Body of pancreas (tissue), 4 donors: ENCODE measurements around the gene RASL11A. TPM values are rescaled to one million over a fixed set of nuclear protein-coding genes. Genes with fewer than 3 reads are reported as not detected.

ENCODE experiments used
- ATAC-seq: fragments of 150-250 bp; one replicate; pipeline ENCODE4 v1.9.1; 2016
- DNase-seq, 4 donors: peaks; one replicate each; pipeline ENCODE4 v3.0.0-alpha.2; 2019
- H3K27ac ChIP-seq, 4 donors: fragments of 200-600 bp; sonication (generic); 1 replicate in 3 of 4; 2 replicates in 1 of 4; pipeline versions ENCODE4 v1.5.1 to v1.6.1; 2016 to 2019; ENCODE audit warnings: mild to moderate bottlenecking in 1 of 4, mixed read lengths in 1 of 4, moderate library complexity in 1 of 4
- H3K27me3 ChIP-seq, 2 donors: fragments of 200-600 bp; sonication (generic); one replicate each; pipeline ENCODE4 v1.6.0; 2016; ENCODE audit warnings: mild to moderate bottlenecking in 1 of 2
- H3K36me3 ChIP-seq, 2 donors: fragments of 200-600 bp; sonication (generic); replicated peaks in 1 of 2; 2 replicates each; pipeline ENCODE4 v1.5.1; 2016; ENCODE audit warnings: low read depth in 2 of 2; ENCODE audit not compliant: insufficient read depth in 1 of 2
- H3K4me1 ChIP-seq: fragments of 200-600 bp; sonication (generic); one replicate; pipeline ENCODE4 v1.6.0; 2016
- H3K4me3 ChIP-seq, 2 donors: fragments of 200-600 bp; sonication (generic); 1 replicate in 1 of 2; 2 replicates in 1 of 2; pipeline ENCODE4 v1.5.1; 2016 to 2019
- H3K9me3 ChIP-seq, 3 donors: fragments of 200-600 bp; sonication (generic); 1 replicate in 2 of 3; 2 replicates in 1 of 3; pipeline ENCODE4 v1.5.1; 2016
- POLR2A ChIP-seq, 3 donors: fragments of 450-650 bp; IDR thresholded peaks; one replicate each; pipeline ENCODE4 v1.6.1; 2016; ENCODE audit warnings: antibody characterized with exemption in 3 of 3, mild to moderate bottlenecking in 2 of 3
- WGBS, 2 donors: methylation state at CpG; one replicate each; pipeline ENCODE4 v1.1.5; 2017; 5-methylcytosine and 5-hydroxymethylcytosine counted together
- intact Hi-C: fragments of 100-400 bp; cut with DNase I; formaldehyde crosslinking; loops from one replicate; pipeline ENCODE4 v1.15.1; 2023
- total RNA-seq, 2 donors: library from RNA; depleted of rRNA; stranded (reverse); fragments of >200 nt; gene quantifications; one replicate each; pipeline ENCODE4 v1.1.0, GENCODE V29; 2016
- TF ChIP-seq, protein P1 (sequence below), 7 experiments: fragments of 450-650 bp in 4 of 7; fragments of 200-600 bp in 3 of 7; sonication (generic) in 3 of 7; IDR thresholded peaks; one replicate each; pipeline ENCODE4 v1.5.1; 2016 to 2019; ENCODE audit warnings: antibody characterized with exemption in 7 of 7

The RASL11A gene
- total RNA-seq, 2 donors from 2014 or later = 1.3 to 6.5 TPM

DNA sequence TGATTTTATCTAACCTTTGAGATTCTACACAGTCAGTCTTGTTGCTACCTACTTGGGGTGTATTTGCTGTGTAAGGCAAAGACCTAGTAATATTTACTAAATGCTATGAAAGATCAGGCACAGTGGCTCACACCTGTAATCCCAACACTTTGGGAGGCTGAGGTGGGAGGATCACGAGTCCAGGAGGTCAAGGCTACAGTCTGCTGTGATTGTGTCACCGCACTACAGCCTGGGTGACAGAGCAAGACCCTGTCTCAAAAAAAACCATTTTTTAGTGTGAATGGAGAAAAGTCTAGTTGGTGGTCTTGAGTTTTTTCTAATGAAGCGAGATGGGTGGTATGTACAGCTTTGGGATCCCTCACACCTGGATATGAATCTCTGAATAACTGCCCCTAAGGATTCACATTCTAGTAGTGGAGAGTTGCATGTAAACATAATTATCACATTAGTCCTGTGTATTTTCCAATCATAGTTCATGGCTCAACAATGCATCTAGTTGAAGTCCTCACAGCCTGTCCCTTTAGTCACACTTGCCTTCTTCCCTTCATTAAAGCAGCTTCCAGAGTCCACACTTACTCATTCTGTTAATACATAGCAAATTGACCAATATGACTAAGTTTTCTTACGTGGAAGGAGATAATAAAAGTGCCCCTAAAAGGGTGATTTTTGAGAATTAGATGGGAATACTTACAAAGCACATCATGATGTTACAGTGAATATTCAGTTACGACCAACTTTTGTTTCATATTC is 11.8 kb upstream of the RASL11A start:
- H3K27me3 ChIP-seq = no peaks in the 10 kb centered on the region
- H3K9me3 ChIP-seq = no peaks in the 10 kb centered on the region
- ATAC-seq = no peak
- DNase-seq = no peak
- peaks cover 0 to 8% of the 10 kb centered on the region in 2 donors for H3K36me3 ChIP-seq
- no peak overlapping the region for H3K27ac ChIP-seq
- H3K4me1 ChIP-seq = peaks cover 20% of the 10 kb centered on the region
- H3K4me3 ChIP-seq = no peak overlapping the region
- 87 to 92% methylated on average over 5 of the region's 5 CpGs for WGBS, 2 donors
- intact Hi-C loops = no loop called here
- TF ChIP-seq, protein P1, sequence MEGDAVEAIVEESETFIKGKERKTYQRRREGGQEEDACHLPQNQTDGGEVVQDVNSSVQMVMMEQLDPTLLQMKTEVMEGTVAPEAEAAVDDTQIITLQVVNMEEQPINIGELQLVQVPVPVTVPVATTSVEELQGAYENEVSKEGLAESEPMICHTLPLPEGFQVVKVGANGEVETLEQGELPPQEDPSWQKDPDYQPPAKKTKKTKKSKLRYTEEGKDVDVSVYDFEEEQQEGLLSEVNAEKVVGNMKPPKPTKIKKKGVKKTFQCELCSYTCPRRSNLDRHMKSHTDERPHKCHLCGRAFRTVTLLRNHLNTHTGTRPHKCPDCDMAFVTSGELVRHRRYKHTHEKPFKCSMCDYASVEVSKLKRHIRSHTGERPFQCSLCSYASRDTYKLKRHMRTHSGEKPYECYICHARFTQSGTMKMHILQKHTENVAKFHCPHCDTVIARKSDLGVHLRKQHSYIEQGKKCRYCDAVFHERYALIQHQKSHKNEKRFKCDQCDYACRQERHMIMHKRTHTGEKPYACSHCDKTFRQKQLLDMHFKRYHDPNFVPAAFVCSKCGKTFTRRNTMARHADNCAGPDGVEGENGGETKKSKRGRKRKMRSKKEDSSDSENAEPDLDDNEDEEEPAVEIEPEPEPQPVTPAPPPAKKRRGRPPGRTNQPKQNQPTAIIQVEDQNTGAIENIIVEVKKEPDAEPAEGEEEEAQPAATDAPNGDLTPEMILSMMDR (IDR thresholded peaks at IDR 0.05) = no peak
- no peak for TF ChIP-seq POLR2A (IDR thresholded peaks at IDR 0.05)

DNA sequence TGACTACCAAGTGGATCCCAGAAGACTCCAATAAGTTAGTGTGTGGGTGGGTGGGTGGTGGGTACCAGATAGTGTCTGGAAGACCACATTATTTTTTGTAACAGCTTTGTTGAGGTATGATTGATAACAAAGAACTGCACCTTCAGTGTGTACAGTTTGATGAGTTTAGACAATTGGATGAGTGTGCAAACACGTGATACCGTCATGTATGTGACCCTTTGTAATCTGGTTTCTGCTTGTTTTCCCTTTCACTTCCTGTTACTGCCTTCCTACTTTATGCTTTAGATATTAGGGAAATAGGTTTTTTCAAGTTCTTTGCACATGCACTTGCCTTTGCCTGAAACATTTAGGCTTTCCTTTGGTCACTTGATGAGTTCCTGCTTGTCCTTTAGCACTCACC is 10.8 kb upstream of the RASL11A start:
- TF ChIP-seq, protein P1 (IDR thresholded peaks at IDR 0.05) = no peak
- no peak for TF ChIP-seq POLR2A (IDR thresholded peaks at IDR 0.05)
- Histone ChIP-seq H3K36me3 (peaks cover 0 to 8% of the 10 kb centered on the region in 2 donors), H3K9me3 (no peaks in the 10 kb centered on the region), H3K4me3 (no peak overlapping the region), H3K27ac (peak overlapping the region in 1 of 4 donors; percentile 21), H3K4me1 (peaks cover 10% of the 10 kb centered on the region), H3K27me3 (no peaks in the 10 kb centered on the region)
- no peak for DNase-seq
- no peak for ATAC-seq
- WGBS, 2 donors = 54 to 74% methylated on average over 2 of the region's 2 CpGs
- intact Hi-C loops = no loop called here

DNA sequence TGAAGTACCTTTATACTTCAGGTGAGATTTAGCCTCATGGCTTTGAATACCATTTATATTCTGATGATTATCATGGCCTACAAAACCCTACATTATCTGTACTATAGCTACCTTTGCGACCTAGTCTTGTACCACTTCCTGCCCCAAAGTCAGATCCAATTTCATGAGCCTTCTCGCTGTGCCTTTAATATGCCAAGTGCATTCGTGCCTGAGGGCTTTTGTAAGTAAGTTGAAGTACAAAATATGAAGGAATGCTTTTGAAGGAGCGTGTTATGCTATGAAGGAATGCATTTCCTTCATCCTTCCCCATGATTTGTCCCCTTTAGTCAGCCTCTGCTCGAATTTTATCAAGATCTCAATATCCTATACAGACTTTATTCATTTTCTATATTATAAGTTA is 9.2 kb upstream of the RASL11A start:
- 77 to 79% methylated on average over 5 of the region's 5 CpGs for WGBS, 2 donors
- intact Hi-C loops = no loop called here
- Histone ChIP-seq H3K27ac (no peak overlapping the region), H3K9me3 (no peaks in the 10 kb centered on the region), H3K36me3 (peaks cover 0 to 6% of the 10 kb centered on the region in 2 donors), H3K27me3 (no peaks in the 10 kb centered on the region), H3K4me3 (no peak overlapping the region), H3K4me1 (no peaks in the 10 kb centered on the region)
- ATAC-seq = no peak
- TF ChIP-seq, protein P1 (IDR thresholded peaks at IDR 0.05) = no peak
- no peak for TF ChIP-seq POLR2A (IDR thresholded peaks at IDR 0.05)
- no peak for DNase-seq

DNA sequence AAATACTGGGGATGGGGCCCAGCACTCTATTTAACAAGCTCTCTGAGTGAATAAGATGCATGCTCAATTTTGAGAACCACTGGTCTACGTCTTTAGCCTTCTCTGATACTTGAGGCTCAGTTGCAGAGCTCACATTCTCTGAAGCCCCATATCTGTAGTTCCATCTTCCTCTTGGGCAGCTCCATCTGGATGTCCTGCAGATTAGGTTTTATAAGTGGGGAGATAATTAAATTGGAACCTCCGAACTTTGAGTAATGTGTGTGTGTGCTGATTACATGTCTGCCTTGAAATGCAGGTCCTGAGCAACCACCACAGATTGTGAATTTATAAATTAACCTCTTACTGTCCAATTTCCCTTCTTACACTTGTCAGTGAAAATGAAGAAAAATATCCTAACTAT is 7.2 kb upstream of the RASL11A start:
- DNase-seq (no peak), ATAC-seq (no peak)
- no peaks in the 10 kb centered on the region for H3K36me3 ChIP-seq
- H3K27ac ChIP-seq = no peak overlapping the region
- no peaks in the 10 kb centered on the region for H3K9me3 ChIP-seq
- H3K4me3 ChIP-seq = no peak overlapping the region
- TF ChIP-seq POLR2A (IDR thresholded peaks at IDR 0.05) = no peak
- TF ChIP-seq, protein P1 (IDR thresholded peaks at IDR 0.05) = no peak
- WGBS, 2 donors = 42 to 44% methylated on average over 2 of the region's 2 CpGs
- intact Hi-C loops = no loop called here
- H3K4me1 ChIP-seq = no peaks in the 10 kb centered on the region
- H3K27me3 ChIP-seq = no peaks in the 10 kb centered on the region

DNA sequence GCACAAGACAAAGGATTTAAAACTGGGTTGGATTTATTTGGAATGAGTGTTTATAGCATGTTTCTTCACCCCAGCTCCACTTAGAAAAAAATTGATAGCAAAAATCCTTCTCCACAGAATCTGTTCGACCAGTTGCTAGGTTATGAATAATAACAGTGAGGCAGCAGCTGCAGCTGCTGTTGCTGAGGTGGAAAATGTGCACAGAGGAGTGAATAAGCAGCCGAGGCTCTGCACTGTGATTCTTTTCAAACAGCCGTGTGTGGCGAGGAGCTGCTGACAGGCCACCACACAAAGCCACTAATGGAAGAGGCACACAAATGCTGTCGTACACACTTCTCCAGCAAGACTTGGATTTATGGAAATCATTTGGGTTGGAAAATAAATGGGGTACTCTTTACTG is 6.4 kb upstream of the RASL11A start:
- Histone ChIP-seq H3K9me3 (no peaks in the 10 kb centered on the region), H3K4me3 (no peak overlapping the region), H3K27ac (peak overlapping the region in 1 of 4 donors; percentile 16), H3K27me3 (no peaks in the 10 kb centered on the region), H3K36me3 (no peaks in the 10 kb centered on the region), H3K4me1 (no peaks in the 10 kb centered on the region)
- 56 to 57% methylated on average over 5 of the region's 5 CpGs for WGBS, 2 donors
- intact Hi-C loops = no loop called here
- DNase-seq (peak in 3 of 4 donors; percentile 19 to 49 (median 31)), ATAC-seq (peak; percentile 50)
- TF ChIP-seq, protein P1 (IDR thresholded peaks at IDR 0.05) = no peak
- no peak for TF ChIP-seq POLR2A (IDR thresholded peaks at IDR 0.05)
